IMR-90 (cell line): ENCODE results near the gene ATP6V0E2. TPM values are rescaled to one million over a fixed set of nuclear protein-coding genes. Genes with fewer than 3 reads are reported as not detected.

Source experiments
- ATAC-seq: fragments of 200-7000 bp; cut with Tn5 transposase; 2 replicates; pipeline ENCODE4 v1.9.1; 2020; ENCODE audit warnings: low read depth, mild to moderate bottlenecking, moderate library complexity
- BruUV-seq: library from RNA; stranded (reverse); fragments of 400-500 nt; replicated peaks from 2 replicates; lab custom pipeline; 2021; lab: Mats Ljungman, UMichigan
- CTCF ChIA-PET: fragments of 300-600 bp; formaldehyde crosslinking; extraction: SDS; loops from one replicate; lab custom pipeline; 2021; ENCODE audit warnings: antibody characterized with exemption; lab: Yijun Ruan, JAX
- POLR2A ChIA-PET: fragments of 300-600 bp; sonication (Branson Sonifier 250); formaldehyde crosslinking; loops from one replicate; lab custom pipeline; 2022; ENCODE audit warnings: antibody characterized with exemption; ENCODE audit not compliant: unreplicated experiment; lab: Charles Lee
- DNase-seq: peaks from one replicate; pipeline ENCODE4 v3.0.0; 2013
- H2AFZ ChIP-seq: replicated peaks from 2 replicates; pipeline ENCODE3; 2013; ENCODE audit warnings: low read length, mild to moderate bottlenecking; ENCODE audit not compliant: poor library complexity
- H2AK5ac ChIP-seq: 2 replicates; pipeline ENCODE4 v1.6.1; 2013; ENCODE audit warnings: low read depth, low read length, inconsistent platforms
- H2AK9ac ChIP-seq: replicated peaks from 2 replicates; pipeline ENCODE3; 2013; ENCODE audit warnings: mild to moderate bottlenecking, low read depth, low read length, moderate library complexity; ENCODE audit not compliant: poor library complexity
- H2BK120ac ChIP-seq: 2 replicates; pipeline ENCODE4 v1.6.1; 2013; ENCODE audit warnings: low read depth, low read length, inconsistent platforms
- H2BK15ac ChIP-seq: 3 replicates; pipeline ENCODE4 v1.6.1; 2013; ENCODE audit warnings: low read depth, low read length, inconsistent platforms
- H2BK20ac ChIP-seq: 2 replicates; pipeline ENCODE4 v1.6.1; 2013; ENCODE audit warnings: low read depth, mild to moderate bottlenecking, inconsistent platforms, low read length, moderate library complexity
- H2BK5ac ChIP-seq: 2 replicates; pipeline ENCODE4 v1.6.1; 2013; ENCODE audit warnings: mild to moderate bottlenecking, low read depth, low read length, inconsistent platforms; ENCODE audit not compliant: poor library complexity, severe bottlenecking
- H3K14ac ChIP-seq: replicated peaks from 2 replicates; pipeline ENCODE4 v1.6.1; 2013; ENCODE audit warnings: low read depth, low read length, inconsistent platforms
- H3K18ac ChIP-seq: 2 replicates; pipeline ENCODE4 v1.6.1; 2013; ENCODE audit warnings: low read depth, low read length, control low read depth
- H3K23ac ChIP-seq: 2 replicates; pipeline ENCODE4 v1.6.1; 2013; ENCODE audit warnings: low read depth, low read length, inconsistent platforms
- H3K27ac ChIP-seq: 2 replicates; pipeline ENCODE4 v1.5.1; 2013; ENCODE audit warnings: mild to moderate bottlenecking, control low read depth, low read length; ENCODE audit not compliant: insufficient read depth
- H3K27me3 ChIP-seq: 2 replicates; pipeline ENCODE4 v1.6.1; 2013; ENCODE audit warnings: low read length; ENCODE audit not compliant: control insufficient read depth, insufficient read depth
- H3K36me3 ChIP-seq: 2 replicates; pipeline ENCODE4 v1.6.1; 2013; ENCODE audit warnings: low read length, mixed read lengths; ENCODE audit not compliant: control insufficient read depth, insufficient read depth
- H3K4ac ChIP-seq: 2 replicates; pipeline ENCODE4 v1.6.1; 2013; ENCODE audit warnings: low read depth, low read length, inconsistent platforms
- H3K4me1 ChIP-seq: 2 replicates; pipeline ENCODE4 v1.6.1; 2013; ENCODE audit warnings: low read length, mixed read lengths; ENCODE audit not compliant: control insufficient read depth, insufficient read depth
- H3K4me2 ChIP-seq: 2 replicates; pipeline ENCODE4 v1.6.1; 2013; ENCODE audit warnings: low read depth, mild to moderate bottlenecking, control low read depth, low read length, moderate library complexity
- H3K4me3 ChIP-seq: 2 replicates; pipeline ENCODE4 v1.5.1; 2013; ENCODE audit warnings: low read depth, mild to moderate bottlenecking, control low read depth, low read length, moderate library complexity; ENCODE audit not compliant: insufficient read depth
- H3K56ac ChIP-seq: 2 replicates; pipeline ENCODE4 v1.6.1; 2013; ENCODE audit warnings: low read length, inconsistent platforms; ENCODE audit not compliant: insufficient read depth; ENCODE audit errors: extremely low read depth
- H3K79me1 ChIP-seq, 2 experiments: 2 replicates each; pipeline ENCODE4 v1.6.1; 2013; ENCODE audit warnings: low read length in 2 of 2, inconsistent platforms in 1 of 2, low read depth in 1 of 2
- H3K9ac ChIP-seq: 2 replicates; pipeline ENCODE4 v1.6.1; 2013; ENCODE audit warnings: low read depth, low read length, control low read depth
- H3K9me1 ChIP-seq: 2 replicates; pipeline ENCODE4 v1.6.1; 2013; ENCODE audit warnings: low read length, inconsistent platforms; ENCODE audit not compliant: insufficient read depth
- H3K9me3 ChIP-seq: 2 replicates; pipeline ENCODE4 v1.6.1; 2013; ENCODE audit warnings: low read length; ENCODE audit not compliant: control insufficient read depth, insufficient read depth
- H4K20me1 ChIP-seq: 2 replicates; pipeline ENCODE4 v1.6.1; 2013; ENCODE audit warnings: low read length, inconsistent platforms; ENCODE audit not compliant: insufficient read depth
- H4K5ac ChIP-seq: 2 replicates; pipeline ENCODE4 v1.6.1; 2013; ENCODE audit warnings: mild to moderate bottlenecking, low read depth, low read length, control low read depth
- H4K8ac ChIP-seq, 2 experiments: 2 replicates each; pipeline ENCODE4 v1.6.1; 2013; ENCODE audit warnings: low read depth in 2 of 2, low read length in 2 of 2, control low read depth in 1 of 2, inconsistent platforms in 1 of 2
- H4K91ac ChIP-seq: 2 replicates; pipeline ENCODE4 v1.6.1; 2013; ENCODE audit warnings: low read depth, low read length, inconsistent platforms; ENCODE audit not compliant: insufficient read depth
- BHLHE40 ChIP-seq: fragments of 150-350 bp; IDR thresholded peaks from 2 replicates; pipeline ENCODE4 v1.6.1; 2016; ENCODE audit warnings: mild to moderate bottlenecking, low read depth, low read length
- CEBPB ChIP-seq: IDR thresholded peaks from 2 replicates; pipeline ENCODE4 v1.6.1; 2012; ENCODE audit warnings: low read depth, low read length, improper control_type of control experiment
- CHD1 ChIP-seq: IDR thresholded peaks from 2 replicates; pipeline ENCODE4 v1.6.1; 2012; ENCODE audit warnings: low read depth, low read length, improper control_type of control experiment
- CTCF ChIP-seq: conservative IDR thresholded peaks from 2 replicates; pipeline ENCODE4 v1.5.1; 2012; ENCODE audit warnings: mild to moderate bottlenecking, low read depth, low read length, improper control_type of control experiment
- ELK1 ChIP-seq: fragments of 150-350 bp; IDR thresholded peaks from 2 replicates; pipeline ENCODE4 v1.6.1; 2016; ENCODE audit warnings: low read depth, mild to moderate bottlenecking, low read length, moderate library complexity, borderline replicate concordance
- FOS ChIP-seq: fragments of 150-350 bp; IDR thresholded peaks from 2 replicates; pipeline ENCODE4 v1.6.1; 2016; ENCODE audit warnings: low read depth, low read length
- MAFK ChIP-seq: IDR thresholded peaks from 2 replicates; pipeline ENCODE4 v1.6.1; 2012; ENCODE audit warnings: low read depth, low read length, improper control_type of control experiment
- MAZ ChIP-seq: IDR thresholded peaks from 2 replicates; pipeline ENCODE4 v1.6.1; 2012; ENCODE audit warnings: low read depth, mild to moderate bottlenecking, low read length, improper control_type of control experiment, moderate library complexity, borderline replicate concordance
- MXI1 ChIP-seq: IDR thresholded peaks from 2 replicates; pipeline ENCODE4 v1.6.1; 2012; ENCODE audit warnings: low read depth, mild to moderate bottlenecking, low read length, moderate library complexity, borderline replicate concordance
- NFE2L2 ChIP-seq: fragments of 150-350 bp; IDR thresholded peaks from 2 replicates; pipeline ENCODE4 v1.6.1; 2016; ENCODE audit warnings: low read depth, mild to moderate bottlenecking, low read length
- POLR2A ChIP-seq: IDR thresholded peaks from 2 replicates; pipeline ENCODE4 v1.6.1; 2012; ENCODE audit warnings: mild to moderate bottlenecking, low read depth, low read length
- RAD21 ChIP-seq: IDR thresholded peaks from 2 replicates; pipeline ENCODE4 v1.6.1; 2012; ENCODE audit warnings: low read length, improper control_type of control experiment
- RCOR1 ChIP-seq: IDR thresholded peaks from 2 replicates; pipeline ENCODE4 v1.6.1; 2012; ENCODE audit warnings: mild to moderate bottlenecking, low read length, improper control_type of control experiment; ENCODE audit not compliant: insufficient replicate concordance
- RFX5 ChIP-seq: IDR thresholded peaks from 2 replicates; pipeline ENCODE4 v1.8.0; 2012; ENCODE audit warnings: low read depth, mild to moderate bottlenecking, low read length, moderate library complexity
- SMC3 ChIP-seq: fragments of 150-350 bp; IDR thresholded peaks from 2 replicates; pipeline ENCODE4 v1.6.1; 2016; ENCODE audit warnings: low read depth, mild to moderate bottlenecking, antibody characterized with exemption, low read length, moderate library complexity
- USF2 ChIP-seq: fragments of 150-350 bp; IDR thresholded peaks from 2 replicates; pipeline ENCODE4 v1.6.1; 2017; ENCODE audit warnings: mild to moderate bottlenecking, antibody characterized with exemption, low read length, low read depth
- WGBS, 2 experiments: methylation state at CpG; one replicate each; pipeline versions ENCODE4 v1.1.5 to v1.1.7; 2013; ENCODE audit warnings: missing lambda C conversion rate in 2 of 2; ENCODE audit not compliant: insufficient read length in 1 of 2; ENCODE audit errors: extremely low coverage in 2 of 2; 5-methylcytosine and 5-hydroxymethylcytosine counted together
- dilution Hi-C: fragments of 300-500 bp; cut with HindIII; formaldehyde crosslinking; loops from one replicate; pipeline ENCODE4 v1.14.3; 2018; ENCODE audit warnings: low sequenced_read_pairs; ENCODE audit not compliant: unreplicated experiment
- in situ Hi-C: fragments of 300-500 bp; cut with MboI; formaldehyde crosslinking; loops from 3 replicates; pipeline ENCODE4 v1.14.3; 2019; ENCODE audit warnings: low sequenced_read_pairs, inconsistent platforms, mixed read lengths
- intact Hi-C: fragments of 100-400 bp; cut with micrococcal nuclease; formaldehyde crosslinking; loops from 2 replicates; pipeline ENCODE4 v1.10.0; 2022
- polyA plus RNA-seq, 3 experiments: library from polyadenylated mRNA; depleted of rRNA; stranded (reverse); fragments of >200 nt; gene quantifications; 2 replicates each; pipeline ENCODE4 v1.2.3, GENCODE V29; 2012; ENCODE audit warnings: low replicate concordance in 1 of 3
- total RNA-seq: library from RNA; depleted of rRNA; stranded (reverse); fragments of >200 nt; gene quantifications from 2 replicates; pipeline ENCODE4 v1.2.3, GENCODE V29; 2012

ATP6V0E2 gene
- total and polyA plus RNA-seq, 2 of the 4 experiments (the other 2 are of a cell fraction), result 5.7 to 30.3 TPM

GRCh38 chr7:149825567-149826343, 48.0 kb upstream of the ATP6V0E2 start:
- H3K4me2 ChIP-seq, result no peak overlapping the region
- POLR2A ChIA-PET, result no interaction called here
- H3K9me3 ChIP-seq, result no peaks in the 10 kb centered on the region
- H2AK9ac ChIP-seq, result no peak overlapping the region
- TF ChIP-seq FOS (no peak), CHD1 (no peak), RAD21 (no peak), SMC3 (no peak), ELK1 (no peak), POLR2A (no peak), RFX5 (no peak), BHLHE40 (no peak), CEBPB (no peak), MXI1 (no peak), RCOR1 (no peak), MAZ (no peak), MAFK (no peak), CTCF (no peak), USF2 (no peak), NFE2L2 (no peak)
- H4K20me1 ChIP-seq, result no peaks in the 10 kb centered on the region
- no peak overlapping the region for H4K8ac ChIP-seq
- H3K4me3 ChIP-seq, result no peak overlapping the region
- no peak overlapping the region for H2BK120ac ChIP-seq
- CTCF ChIA-PET, result no interaction called here
- H4K5ac ChIP-seq, result no peak overlapping the region
- no peak overlapping the region for H3K23ac ChIP-seq
- intact Hi-C loops (no loop called here), in situ Hi-C loops (no loop called here), dilution Hi-C loops (no loop called here)
- BruUV-seq, result no TSS peak
- H3K36me3 ChIP-seq, result no peaks in the 10 kb centered on the region
- no peaks in the 10 kb centered on the region for H3K79me1 ChIP-seq
- no peak overlapping the region for H3K14ac ChIP-seq
- peaks cover 13% of the 10 kb centered on the region; the same call in 1 of the 2 replicates for H3K27me3 ChIP-seq
- H3K56ac ChIP-seq, result no peak overlapping the region
- H2AFZ ChIP-seq, result peak overlapping the region; percentile 51
- no peak overlapping the region for H2BK5ac ChIP-seq
- H2BK15ac ChIP-seq, result no peak overlapping the region
- no peak overlapping the region for H2BK20ac ChIP-seq
- H3K4ac ChIP-seq, result no peak overlapping the region
- H3K27ac ChIP-seq, result no peak overlapping the region
- no peak for DNase-seq
- no peaks in the 10 kb centered on the region for H3K9me1 ChIP-seq
- H3K18ac ChIP-seq, result no peak overlapping the region
- no peak overlapping the region for H3K9ac ChIP-seq
- no peaks in the 10 kb centered on the region for H3K4me1 ChIP-seq
- no peak overlapping the region for H2AK5ac ChIP-seq
- no peak overlapping the region for H4K91ac ChIP-seq
- no CpG with 5 or more reads among the region's 19 CpGs for WGBS, 2 experiments
- ATAC-seq, result no peak
